GM23338 (cell line): Measurements from ENCODE around the gene FAM168A. TPM values are rescaled to one million over a fixed set of nuclear protein-coding genes. Genes with fewer than 3 reads are reported as not detected.

Source experiments
- ATAC-seq: fragments of 200-7000 bp; cut with Tn5 transposase; 3 replicates; pipeline ENCODE4 v1.9.1; 2020
- DNase-seq: peaks from one replicate; pipeline ENCODE4 v3.0.0-alpha.2; 2015; ENCODE audit warnings: low spot score
- H2AFZ ChIP-seq: fragments of 200-600 bp; sonication (generic); 2 replicates; pipeline ENCODE4 v1.8.0; 2016; ENCODE audit warnings: antibody characterized with exemption, mild to moderate bottlenecking, moderate library complexity
- H3F3A ChIP-seq: fragments of 200-600 bp; sonication (generic); replicated peaks from 2 replicates; pipeline ENCODE4 v1.8.0; 2017; ENCODE audit warnings: antibody characterized with exemption, mixed run types, low read depth
- H3K27ac ChIP-seq: fragments of 200-600 bp; sonication (generic); 2 replicates; pipeline ENCODE4 v1.6.1; 2016; ENCODE audit warnings: low read depth
- H3K27me3 ChIP-seq: fragments of 200-600 bp; sonication (generic); 2 replicates; pipeline ENCODE4 v1.8.0; 2016; ENCODE audit warnings: mild to moderate bottlenecking, mixed run types, moderate library complexity; ENCODE audit not compliant: insufficient read depth
- H3K36me3 ChIP-seq: fragments of 200-600 bp; sonication (generic); 2 replicates; pipeline ENCODE4 v1.8.0; 2016; ENCODE audit warnings: mild to moderate bottlenecking; ENCODE audit not compliant: insufficient read depth
- H3K4me1 ChIP-seq: fragments of 200-600 bp; sonication (generic); 2 replicates; pipeline ENCODE4 v1.8.0; 2016; ENCODE audit warnings: mild to moderate bottlenecking, moderate library complexity; ENCODE audit not compliant: insufficient read depth
- H3K4me2 ChIP-seq: fragments of 200-600 bp; sonication (generic); 2 replicates; pipeline ENCODE4 v1.7.1; 2017; ENCODE audit warnings: mixed run types
- H3K4me3 ChIP-seq: fragments of 200-600 bp; sonication (generic); 2 replicates; pipeline ENCODE4 v1.6.1; 2016; ENCODE audit warnings: mixed run types
- H3K79me2 ChIP-seq: fragments of 200-600 bp; sonication (generic); replicated peaks from 2 replicates; pipeline ENCODE4 v1.8.0; 2017; ENCODE audit warnings: mild to moderate bottlenecking; ENCODE audit not compliant: insufficient read depth
- H3K9me2 ChIP-seq: fragments of 200-600 bp; sonication (generic); 2 replicates; pipeline ENCODE4 v1.8.0; 2017; ENCODE audit not compliant: insufficient read depth
- H4K20me1 ChIP-seq: fragments of 200-600 bp; sonication (generic); replicated peaks from 2 replicates; pipeline ENCODE4 v1.8.0; 2017; ENCODE audit warnings: mild to moderate bottlenecking; ENCODE audit not compliant: insufficient read depth
- H3K27ac Mint-ChIP-seq: 2 replicates; pipeline ENCODE4 v1.8.0; 2020; ENCODE audit warnings: inconsistent platforms, mild to moderate bottlenecking, moderate library complexity, mixed read lengths
- H3K27me3 Mint-ChIP-seq: 3 replicates; pipeline ENCODE4 v1.8.0; 2022; ENCODE audit warnings: low read depth, mild to moderate bottlenecking, moderate library complexity, mixed read lengths, inconsistent platforms; ENCODE audit not compliant: insufficient read depth, poor library complexity
- H3K36me3 Mint-ChIP-seq: 3 replicates; pipeline ENCODE4 v1.8.0; 2021; ENCODE audit warnings: low read depth, mild to moderate bottlenecking, inconsistent platforms, moderate library complexity, mixed read lengths
- H3K4me1 Mint-ChIP-seq: 3 replicates; pipeline ENCODE4 v1.8.0; 2020; ENCODE audit warnings: mild to moderate bottlenecking, inconsistent platforms, mixed read lengths
- H3K4me3 Mint-ChIP-seq: 3 replicates; pipeline ENCODE4 v1.8.0; 2021; ENCODE audit warnings: moderate library complexity, mild to moderate bottlenecking, inconsistent platforms, mixed read lengths
- H3K9me3 Mint-ChIP-seq: 3 replicates; pipeline ENCODE4 v1.8.0; 2020; ENCODE audit warnings: moderate library complexity, mild to moderate bottlenecking, inconsistent platforms, mixed read lengths
- EZH2 ChIP-seq: fragments of 200-600 bp; sonication (generic); IDR thresholded peaks from one replicate; pipeline ENCODE4 v1.8.0; 2017; ENCODE audit warnings: antibody characterized with exemption, mild to moderate bottlenecking, low read depth; ENCODE audit not compliant: unreplicated experiment
- EZH2phosphoT487 ChIP-seq: fragments of 200-600 bp; sonication (generic); IDR thresholded peaks from one replicate; pipeline ENCODE4 v1.8.1; 2018; ENCODE audit warnings: antibody characterized with exemption; ENCODE audit not compliant: unreplicated experiment
- JUNB ChIP-seq: IDR thresholded peaks from one replicate; pipeline ENCODE4 v1.6.1; 2016; ENCODE audit warnings: antibody characterized with exemption; ENCODE audit not compliant: unreplicated experiment
- NANOG ChIP-seq: IDR thresholded peaks from 2 replicates; pipeline ENCODE4 v1.6.1; 2016; ENCODE audit warnings: antibody characterized with exemption, borderline replicate concordance
- POLR2AphosphoS5 ChIP-seq: IDR thresholded peaks from 2 replicates; pipeline ENCODE4 v1.6.1; 2016; ENCODE audit warnings: antibody characterized with exemption, low read depth
- STAT1 ChIP-seq: IDR thresholded peaks from one replicate; pipeline ENCODE4 v1.6.1; 2016; ENCODE audit warnings: antibody characterized with exemption; ENCODE audit not compliant: unreplicated experiment
- ZNF114 ChIP-seq: fragments of 250-450 bp; sonication (Bioruptor Pico); IDR thresholded peaks from 2 replicates; pipeline ENCODE4 v1.5.0; 2020; ENCODE audit warnings: mild to moderate bottlenecking, moderate library complexity
- ZNF331 ChIP-seq: fragments of 250-450 bp; sonication (Bioruptor Pico); IDR thresholded peaks from 2 replicates; pipeline ENCODE4 v1.5.0; 2020; ENCODE audit warnings: low read depth, mild to moderate bottlenecking, moderate library complexity
- polyA plus RNA-seq: library from polyadenylated mRNA; unstranded; fragments of >200 nt; fragmentation: Nextera tagmentation; extraction: Ambion mirVana; gene quantifications from 2 replicates; pipeline ENCODE4 v1.2.1, GENCODE V29; 2016
- total RNA-seq: library from RNA; depleted of rRNA; stranded (reverse); fragments of >200 nt; shearing (Covaris generic); gene quantifications from 2 replicates; pipeline ENCODE4 v1.2.3, GENCODE V29; 2014
- TF ChIP-seq, protein P1 (sequence below): IDR thresholded peaks from 2 replicates; pipeline ENCODE4 v1.6.1; 2016; ENCODE audit warnings: antibody characterized with exemption
- TF ChIP-seq, protein P2 (sequence below): fragments of 250-450 bp; sonication (Bioruptor Pico); IDR thresholded peaks from 2 replicates; pipeline ENCODE4 v1.5.0; 2020; ENCODE audit warnings: mild to moderate bottlenecking, moderate library complexity
- TF ChIP-seq, protein P3 (sequence below), 2 experiments: fragments of 200-600 bp in 1 of 2; sonication (generic) in 1 of 2; conservative IDR thresholded peaks; 2 replicates each; pipeline versions ENCODE4 v1.5.1 to v1.6.1; 2016 to 2017; ENCODE audit warnings: antibody characterized with exemption in 2 of 2, low read depth in 2 of 2, mild to moderate bottlenecking in 2 of 2, moderate library complexity in 1 of 2
- TF ChIP-seq, protein P4 (sequence below): IDR thresholded peaks from one replicate; pipeline ENCODE4 v1.6.1; 2018; ENCODE audit warnings: antibody characterized with exemption; ENCODE audit not compliant: unreplicated experiment

The FAM168A gene
- total and polyA plus RNA-seq, 2 experiments from 2014 or later = 8.0 to 20.3 TPM

DNA sequence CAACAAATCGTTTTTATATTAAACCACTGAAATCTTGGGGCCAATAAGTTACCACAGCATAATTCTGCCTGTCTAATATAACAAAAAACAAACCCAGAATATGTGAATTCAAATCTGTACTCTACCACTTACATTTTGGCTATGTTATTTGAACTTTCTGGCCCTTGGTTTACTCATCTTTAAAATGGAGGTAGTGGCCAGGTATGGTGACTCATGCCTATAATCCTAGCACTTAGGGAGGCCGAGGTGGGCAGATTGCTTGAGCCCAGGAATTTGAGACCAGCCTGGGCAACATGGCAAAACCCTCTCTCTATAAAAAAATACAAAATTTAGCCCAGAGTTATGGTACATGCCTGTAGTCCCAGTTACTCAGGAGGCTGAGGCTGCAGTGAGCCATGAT, 84.2 kb downstream of the FAM168A start:
- peaks cover 6% of the 10 kb centered on the region for H3K36me3 Mint-ChIP-seq
- no peaks in the 10 kb centered on the region for H3K27me3 ChIP-seq
- no peaks in the 10 kb centered on the region for H3K9me3 Mint-ChIP-seq
- H3K4me2 ChIP-seq = no peak overlapping the region
- no peak for DNase-seq
- TF ChIP-seq, protein P1, sequence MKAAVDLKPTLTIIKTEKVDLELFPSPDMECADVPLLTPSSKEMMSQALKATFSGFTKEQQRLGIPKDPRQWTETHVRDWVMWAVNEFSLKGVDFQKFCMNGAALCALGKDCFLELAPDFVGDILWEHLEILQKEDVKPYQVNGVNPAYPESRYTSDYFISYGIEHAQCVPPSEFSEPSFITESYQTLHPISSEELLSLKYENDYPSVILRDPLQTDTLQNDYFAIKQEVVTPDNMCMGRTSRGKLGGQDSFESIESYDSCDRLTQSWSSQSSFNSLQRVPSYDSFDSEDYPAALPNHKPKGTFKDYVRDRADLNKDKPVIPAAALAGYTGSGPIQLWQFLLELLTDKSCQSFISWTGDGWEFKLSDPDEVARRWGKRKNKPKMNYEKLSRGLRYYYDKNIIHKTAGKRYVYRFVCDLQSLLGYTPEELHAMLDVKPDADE = no peak
- TF ChIP-seq ZNF114 (CRISPR knock-in tag) (no peak), JUNB (no peak), NANOG (no peak), EZH2 (no peak), ZNF331 (no peak), STAT1 (no peak), POLR2AphosphoS5 (no peak), EZH2phosphoT487 (no peak)
- TF ChIP-seq, protein P2, sequence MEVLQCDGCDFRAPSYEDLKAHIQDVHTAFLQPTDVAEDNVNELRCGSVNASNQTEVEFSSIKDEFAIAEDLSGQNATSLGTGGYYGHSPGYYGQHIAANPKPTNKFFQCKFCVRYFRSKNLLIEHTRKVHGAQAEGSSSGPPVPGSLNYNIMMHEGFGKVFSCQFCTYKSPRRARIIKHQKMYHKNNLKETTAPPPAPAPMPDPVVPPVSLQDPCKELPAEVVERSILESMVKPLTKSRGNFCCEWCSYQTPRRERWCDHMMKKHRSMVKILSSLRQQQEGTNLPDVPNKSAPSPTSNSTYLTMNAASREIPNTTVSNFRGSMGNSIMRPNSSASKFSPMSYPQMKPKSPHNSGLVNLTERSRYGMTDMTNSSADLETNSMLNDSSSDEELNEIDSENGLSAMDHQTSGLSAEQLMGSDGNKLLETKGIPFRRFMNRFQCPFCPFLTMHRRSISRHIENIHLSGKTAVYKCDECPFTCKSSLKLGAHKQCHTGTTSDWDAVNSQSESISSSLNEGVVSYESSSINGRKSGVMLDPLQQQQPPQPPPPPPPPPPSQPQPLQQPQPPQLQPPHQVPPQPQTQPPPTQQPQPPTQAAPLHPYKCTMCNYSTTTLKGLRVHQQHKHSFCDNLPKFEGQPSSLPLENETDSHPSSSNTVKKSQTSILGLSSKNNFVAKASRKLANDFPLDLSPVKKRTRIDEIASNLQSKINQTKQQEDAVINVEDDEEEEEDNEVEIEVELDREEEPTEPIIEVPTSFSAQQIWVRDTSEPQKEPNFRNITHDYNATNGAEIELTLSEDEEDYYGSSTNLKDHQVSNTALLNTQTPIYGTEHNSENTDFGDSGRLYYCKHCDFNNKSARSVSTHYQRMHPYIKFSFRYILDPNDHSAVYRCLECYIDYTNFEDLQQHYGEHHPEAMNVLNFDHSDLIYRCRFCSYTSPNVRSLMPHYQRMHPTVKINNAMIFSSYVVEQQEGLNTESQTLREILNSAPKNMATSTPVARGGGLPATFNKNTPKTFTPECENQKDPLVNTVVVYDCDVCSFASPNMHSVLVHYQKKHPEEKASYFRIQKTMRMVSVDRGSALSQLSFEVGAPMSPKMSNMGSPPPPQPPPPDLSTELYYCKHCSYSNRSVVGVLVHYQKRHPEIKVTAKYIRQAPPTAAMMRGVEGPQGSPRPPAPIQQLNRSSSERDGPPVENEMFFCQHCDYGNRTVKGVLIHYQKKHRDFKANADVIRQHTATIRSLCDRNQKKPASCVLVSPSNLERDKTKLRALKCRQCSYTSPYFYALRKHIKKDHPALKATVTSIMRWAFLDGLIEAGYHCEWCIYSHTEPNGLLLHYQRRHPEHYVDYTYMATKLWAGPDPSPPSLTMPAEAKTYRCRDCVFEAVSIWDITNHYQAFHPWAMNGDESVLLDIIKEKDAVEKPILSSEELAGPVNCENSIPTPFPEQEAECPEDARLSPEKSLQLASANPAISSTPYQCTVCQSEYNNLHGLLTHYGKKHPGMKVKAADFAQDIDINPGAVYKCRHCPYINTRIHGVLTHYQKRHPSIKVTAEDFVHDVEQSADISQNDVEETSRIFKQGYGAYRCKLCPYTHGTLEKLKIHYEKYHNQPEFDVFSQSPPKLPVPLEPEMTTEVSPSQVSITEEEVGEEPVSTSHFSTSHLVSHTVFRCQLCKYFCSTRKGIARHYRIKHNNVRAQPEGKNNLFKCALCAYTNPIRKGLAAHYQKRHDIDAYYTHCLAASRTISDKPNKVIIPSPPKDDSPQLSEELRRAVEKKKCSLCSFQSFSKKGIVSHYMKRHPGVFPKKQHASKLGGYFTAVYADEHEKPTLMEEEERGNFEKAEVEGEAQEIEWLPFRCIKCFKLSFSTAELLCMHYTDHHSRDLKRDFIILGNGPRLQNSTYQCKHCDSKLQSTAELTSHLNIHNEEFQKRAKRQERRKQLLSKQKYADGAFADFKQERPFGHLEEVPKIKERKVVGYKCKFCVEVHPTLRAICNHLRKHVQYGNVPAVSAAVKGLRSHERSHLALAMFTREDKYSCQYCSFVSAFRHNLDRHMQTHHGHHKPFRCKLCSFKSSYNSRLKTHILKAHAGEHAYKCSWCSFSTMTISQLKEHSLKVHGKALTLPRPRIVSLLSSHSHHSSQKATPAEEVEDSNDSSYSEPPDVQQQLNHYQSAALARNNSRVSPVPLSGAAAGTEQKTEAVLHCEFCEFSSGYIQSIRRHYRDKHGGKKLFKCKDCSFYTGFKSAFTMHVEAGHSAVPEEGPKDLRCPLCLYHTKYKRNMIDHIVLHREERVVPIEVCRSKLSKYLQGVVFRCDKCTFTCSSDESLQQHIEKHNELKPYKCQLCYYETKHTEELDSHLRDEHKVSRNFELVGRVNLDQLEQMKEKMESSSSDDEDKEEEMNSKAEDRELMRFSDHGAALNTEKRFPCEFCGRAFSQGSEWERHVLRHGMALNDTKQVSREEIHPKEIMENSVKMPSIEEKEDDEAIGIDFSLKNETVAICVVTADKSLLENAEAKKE (CRISPR knock-in tag) = no peak
- TF ChIP-seq, protein P3, sequence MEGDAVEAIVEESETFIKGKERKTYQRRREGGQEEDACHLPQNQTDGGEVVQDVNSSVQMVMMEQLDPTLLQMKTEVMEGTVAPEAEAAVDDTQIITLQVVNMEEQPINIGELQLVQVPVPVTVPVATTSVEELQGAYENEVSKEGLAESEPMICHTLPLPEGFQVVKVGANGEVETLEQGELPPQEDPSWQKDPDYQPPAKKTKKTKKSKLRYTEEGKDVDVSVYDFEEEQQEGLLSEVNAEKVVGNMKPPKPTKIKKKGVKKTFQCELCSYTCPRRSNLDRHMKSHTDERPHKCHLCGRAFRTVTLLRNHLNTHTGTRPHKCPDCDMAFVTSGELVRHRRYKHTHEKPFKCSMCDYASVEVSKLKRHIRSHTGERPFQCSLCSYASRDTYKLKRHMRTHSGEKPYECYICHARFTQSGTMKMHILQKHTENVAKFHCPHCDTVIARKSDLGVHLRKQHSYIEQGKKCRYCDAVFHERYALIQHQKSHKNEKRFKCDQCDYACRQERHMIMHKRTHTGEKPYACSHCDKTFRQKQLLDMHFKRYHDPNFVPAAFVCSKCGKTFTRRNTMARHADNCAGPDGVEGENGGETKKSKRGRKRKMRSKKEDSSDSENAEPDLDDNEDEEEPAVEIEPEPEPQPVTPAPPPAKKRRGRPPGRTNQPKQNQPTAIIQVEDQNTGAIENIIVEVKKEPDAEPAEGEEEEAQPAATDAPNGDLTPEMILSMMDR (conservative IDR thresholded peaks at IDR 0.05; ENCODE audit: low read depth in 2 of 2) = no peak
- TF ChIP-seq, protein P4, sequence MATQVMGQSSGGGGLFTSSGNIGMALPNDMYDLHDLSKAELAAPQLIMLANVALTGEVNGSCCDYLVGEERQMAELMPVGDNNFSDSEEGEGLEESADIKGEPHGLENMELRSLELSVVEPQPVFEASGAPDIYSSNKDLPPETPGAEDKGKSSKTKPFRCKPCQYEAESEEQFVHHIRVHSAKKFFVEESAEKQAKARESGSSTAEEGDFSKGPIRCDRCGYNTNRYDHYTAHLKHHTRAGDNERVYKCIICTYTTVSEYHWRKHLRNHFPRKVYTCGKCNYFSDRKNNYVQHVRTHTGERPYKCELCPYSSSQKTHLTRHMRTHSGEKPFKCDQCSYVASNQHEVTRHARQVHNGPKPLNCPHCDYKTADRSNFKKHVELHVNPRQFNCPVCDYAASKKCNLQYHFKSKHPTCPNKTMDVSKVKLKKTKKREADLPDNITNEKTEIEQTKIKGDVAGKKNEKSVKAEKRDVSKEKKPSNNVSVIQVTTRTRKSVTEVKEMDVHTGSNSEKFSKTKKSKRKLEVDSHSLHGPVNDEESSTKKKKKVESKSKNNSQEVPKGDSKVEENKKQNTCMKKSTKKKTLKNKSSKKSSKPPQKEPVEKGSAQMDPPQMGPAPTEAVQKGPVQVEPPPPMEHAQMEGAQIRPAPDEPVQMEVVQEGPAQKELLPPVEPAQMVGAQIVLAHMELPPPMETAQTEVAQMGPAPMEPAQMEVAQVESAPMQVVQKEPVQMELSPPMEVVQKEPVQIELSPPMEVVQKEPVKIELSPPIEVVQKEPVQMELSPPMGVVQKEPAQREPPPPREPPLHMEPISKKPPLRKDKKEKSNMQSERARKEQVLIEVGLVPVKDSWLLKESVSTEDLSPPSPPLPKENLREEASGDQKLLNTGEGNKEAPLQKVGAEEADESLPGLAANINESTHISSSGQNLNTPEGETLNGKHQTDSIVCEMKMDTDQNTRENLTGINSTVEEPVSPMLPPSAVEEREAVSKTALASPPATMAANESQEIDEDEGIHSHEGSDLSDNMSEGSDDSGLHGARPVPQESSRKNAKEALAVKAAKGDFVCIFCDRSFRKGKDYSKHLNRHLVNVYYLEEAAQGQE = no peak
- H4K20me1 ChIP-seq = no peaks in the 10 kb centered on the region
- ATAC-seq = no peak
- no peaks in the 10 kb centered on the region for H3F3A ChIP-seq
- no peaks in the 10 kb centered on the region for H3K4me1 Mint-ChIP-seq
- no peaks in the 10 kb centered on the region for H3K36me3 ChIP-seq
- no peaks in the 10 kb centered on the region for H3K4me1 ChIP-seq
- peaks cover 17% of the 10 kb centered on the region for H3K79me2 ChIP-seq
- H3K4me3 ChIP-seq = no peak overlapping the region
- H3K27ac ChIP-seq = no peak overlapping the region
- no peak overlapping the region for H2AFZ ChIP-seq
- no peak overlapping the region for H3K27ac Mint-ChIP-seq
- H3K27me3 Mint-ChIP-seq = no peaks in the 10 kb centered on the region
- no peaks in the 10 kb centered on the region for H3K9me2 ChIP-seq
- no peak overlapping the region for H3K4me3 Mint-ChIP-seq
